Measurements from ENCODE around the gene SMIM38. TPM values are rescaled to one million over a fixed set of nuclear protein-coding genes. Genes with fewer than 3 reads are reported as not detected.

Gene SMIM38
- total and polyA plus RNA-seq, 10 donors = 0.02 to 2.0 (median 0.93) TPM

- TF ChIP-seq, protein P1, sequence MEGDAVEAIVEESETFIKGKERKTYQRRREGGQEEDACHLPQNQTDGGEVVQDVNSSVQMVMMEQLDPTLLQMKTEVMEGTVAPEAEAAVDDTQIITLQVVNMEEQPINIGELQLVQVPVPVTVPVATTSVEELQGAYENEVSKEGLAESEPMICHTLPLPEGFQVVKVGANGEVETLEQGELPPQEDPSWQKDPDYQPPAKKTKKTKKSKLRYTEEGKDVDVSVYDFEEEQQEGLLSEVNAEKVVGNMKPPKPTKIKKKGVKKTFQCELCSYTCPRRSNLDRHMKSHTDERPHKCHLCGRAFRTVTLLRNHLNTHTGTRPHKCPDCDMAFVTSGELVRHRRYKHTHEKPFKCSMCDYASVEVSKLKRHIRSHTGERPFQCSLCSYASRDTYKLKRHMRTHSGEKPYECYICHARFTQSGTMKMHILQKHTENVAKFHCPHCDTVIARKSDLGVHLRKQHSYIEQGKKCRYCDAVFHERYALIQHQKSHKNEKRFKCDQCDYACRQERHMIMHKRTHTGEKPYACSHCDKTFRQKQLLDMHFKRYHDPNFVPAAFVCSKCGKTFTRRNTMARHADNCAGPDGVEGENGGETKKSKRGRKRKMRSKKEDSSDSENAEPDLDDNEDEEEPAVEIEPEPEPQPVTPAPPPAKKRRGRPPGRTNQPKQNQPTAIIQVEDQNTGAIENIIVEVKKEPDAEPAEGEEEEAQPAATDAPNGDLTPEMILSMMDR (IDR thresholded peaks at IDR 0.05 in 8 of 11, conservative IDR thresholded peaks at IDR 0.05 in 3 of 11) = no peak
- TF ChIP-seq POLR2A (IDR thresholded peaks at IDR 0.05) (no peak), POLR2AphosphoS5 (IDR thresholded peaks at IDR 0.05) (no peak)
- peaks cover 0 to 43% (median 24%) of the 10 kb centered on the region in 8 donors for H3K9me3 ChIP-seq
- no peak overlapping the region for H3K27ac ChIP-seq
- peaks cover 0 to under 1% (median 0%) of the 10 kb centered on the region in 7 donors for H3K27me3 ChIP-seq (replicated peaks in 1 of 7)
- WGBS, 5 donors = 86 to 95% (median 87%) methylated on average over 3 of the region's 3 CpGs
- peaks cover 0 to 12% (median 4%) of the 10 kb centered on the region in 6 donors for H3K4me1 ChIP-seq
- intact Hi-C loops (cut with DNase I; ENCODE audit: low total_unique reads) = no loop called here
- H3K36me3 ChIP-seq = peaks cover 0 to 4% (median 0%) of the 10 kb centered on the region in 6 donors
- no peak overlapping the region for H3K4me3 ChIP-seq
- DNase-seq = no peak
Measured at GRCh38 chr11:69150175-69150574, 5.6 kb upstream of the SMIM38 start.

DNA sequence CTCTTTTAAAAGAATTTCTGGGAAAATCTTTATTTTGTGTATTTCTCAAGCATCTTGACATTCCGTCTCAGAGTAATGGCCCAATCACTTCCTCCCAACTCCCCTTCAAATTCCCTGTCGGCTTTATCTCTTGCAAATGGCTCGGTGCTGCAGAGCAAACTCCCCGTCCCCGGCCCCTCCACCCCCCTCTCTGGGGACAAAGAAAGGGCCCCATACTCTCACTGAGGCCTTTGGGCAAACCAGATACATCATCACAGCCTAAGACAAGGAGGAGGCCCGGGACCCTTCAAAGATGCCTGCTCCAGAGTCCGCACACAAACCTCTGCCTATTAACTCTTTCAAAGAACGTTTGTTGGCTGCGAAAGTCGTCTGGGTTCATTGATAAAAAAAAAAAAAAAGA is 3.9 kb upstream of the SMIM38 start:
- TF ChIP-seq POLR2AphosphoS5 (IDR thresholded peaks at IDR 0.05) = no peak
- no peak for TF ChIP-seq POLR2A (IDR thresholded peaks at IDR 0.05)
- TF ChIP-seq, protein P1 (IDR thresholded peaks at IDR 0.05 in 8 of 11, conservative IDR thresholded peaks at IDR 0.05 in 3 of 11) = no peak
- Histone ChIP-seq H3K4me3 (no peak overlapping the region), H3K27ac (peak overlapping the region in 2 of 8 donors; percentile 24 to 44), H3K9me3 (peaks cover 0 to 26% (median 7%) of the 10 kb centered on the region in 8 donors), H3K36me3 (no peaks in the 10 kb centered on the region), H3K4me1 (peaks cover 0 to 28% (median 14%) of the 10 kb centered on the region in 6 donors), H3K27me3 (replicated peaks in 1 of 7) (peaks cover 0 to 14% (median 0%) of the 10 kb centered on the region in 7 donors)
- intact Hi-C loops (cut with DNase I; ENCODE audit: low total_unique reads) = no loop called here
- WGBS, 5 donors = 75 to 83% (median 81%) methylated on average over 10 of the region's 10 CpGs
- DNase-seq = peak; percentile 51

- no peak for DNase-seq
- Histone ChIP-seq H3K4me1 (peaks cover 0 to 39% (median 19%) of the 10 kb centered on the region in 6 donors), H3K9me3 (peaks cover 0 to 16% (median 0%) of the 10 kb centered on the region in 8 donors), H3K27ac (no peak overlapping the region), H3K4me3 (no peak overlapping the region), H3K36me3 (no peaks in the 10 kb centered on the region), H3K27me3 (replicated peaks in 1 of 7) (peaks cover 0 to 24% (median 4%) of the 10 kb centered on the region in 7 donors)
- 79 to 86% (median 85%) methylated on average over 23 of the region's 23 CpGs for WGBS, 5 donors
- TF ChIP-seq POLR2A (IDR thresholded peaks at IDR 0.05) (no peak), POLR2AphosphoS5 (IDR thresholded peaks at IDR 0.05) (no peak)
- TF ChIP-seq, protein P1 (IDR thresholded peaks at IDR 0.05 in 8 of 11, conservative IDR thresholded peaks at IDR 0.05 in 3 of 11) = no peak
- intact Hi-C loops (cut with DNase I; ENCODE audit: low total_unique reads) = no loop called here
Measured at GRCh38 chr11:69152733-69153421, 2.9 kb upstream of the SMIM38 start.

GRCh38 chr11:69153661-69154060 is 2.1 kb upstream of the SMIM38 start:
- Histone ChIP-seq H3K9me3 (peaks cover 0 to 9% (median 0%) of the 10 kb centered on the region in 8 donors), H3K4me1 (peaks cover 0 to 40% (median 19%) of the 10 kb centered on the region in 6 donors), H3K27ac (no peak overlapping the region), H3K36me3 (no peaks in the 10 kb centered on the region), H3K27me3 (replicated peaks in 1 of 7) (peaks cover 0 to 25% (median 4%) of the 10 kb centered on the region in 7 donors), H3K4me3 (no peak overlapping the region)
- WGBS, 5 donors = 66 to 71% (median 71%) methylated on average over 7 of the region's 7 CpGs
- DNase-seq = no peak
- no peak for TF ChIP-seq POLR2A (IDR thresholded peaks at IDR 0.05)
- TF ChIP-seq POLR2AphosphoS5 (IDR thresholded peaks at IDR 0.05) = no peak
- TF ChIP-seq, protein P1 (IDR thresholded peaks at IDR 0.05 in 8 of 11, conservative IDR thresholded peaks at IDR 0.05 in 3 of 11) = no peak
- intact Hi-C loops (cut with DNase I; ENCODE audit: low total_unique reads) = no loop called here

Data from spleen (tissue), 11 donors.